HG03064 (cell line): ENCODE results near the gene NAIP.
A peak's percentile ranks its signal among the peaks of the same experiment; 100 is the strongest.
"Not testable (repeated sequence)": the region's sequence is repeated elsewhere in the genome, so short reads cannot be mapped to it uniquely, and the experiment has no call there.

Source experiments
- ATAC-seq: cut with Tn5 transposase; IDR thresholded peaks from one replicate; pipeline ENCODE4 v1.9.1; 2021; ENCODE audit warnings: low read depth; ENCODE audit not compliant: unreplicated experiment

NAIP gene

GRCh38 chr5:71025289-71025953 is at the start of gene NAIP:
NAIP (minus strand) TSS chr5:71025339; CDS start chr5:71012915, 12,424 bp downstream.
- ATAC-seq = not testable (repeated sequence)

DNA sequence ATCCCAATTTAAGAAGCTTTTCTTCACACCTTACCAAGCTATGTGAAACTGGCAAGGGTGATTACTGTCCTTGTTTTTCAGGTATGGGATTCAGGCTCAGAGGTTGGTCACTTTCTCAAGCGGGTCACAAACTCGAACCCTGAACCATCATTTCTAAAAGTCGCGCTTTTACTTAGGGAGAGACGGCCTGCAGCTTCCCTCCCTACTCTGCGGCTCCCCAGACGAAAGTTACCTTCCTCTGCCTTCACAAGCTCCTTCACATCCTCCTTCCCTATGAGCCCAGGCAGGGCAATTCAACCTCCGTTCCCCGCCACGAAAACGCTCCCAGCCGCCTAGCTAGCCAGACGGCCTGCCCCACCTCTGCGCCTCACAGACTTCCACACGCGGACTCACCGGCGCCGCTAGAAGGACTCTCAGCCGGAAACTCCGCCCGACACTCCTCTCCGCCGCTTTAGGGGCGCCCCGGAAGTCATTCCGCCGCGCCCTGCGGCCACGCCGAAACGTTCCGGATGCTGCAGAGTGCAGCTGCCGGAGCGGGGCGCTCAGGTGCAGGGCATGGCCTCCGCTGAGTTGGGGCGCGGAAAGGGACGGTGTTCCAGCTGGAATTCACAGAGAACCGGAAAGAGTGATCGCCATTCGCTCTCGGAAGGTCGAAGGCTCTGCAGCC is 42.3 kb upstream of the NAIP start, which contains the start of gene GTF2H2:
GTF2H2 (minus strand) TSS at position 415 of the 667 bp plus-strand sequence. CDS start 4,913 bp downstream, outside the sequence.
- peak; percentile 96 for ATAC-seq

GRCh38 chr5:71061322-71061721 is 36.2 kb upstream of the NAIP start:
- ATAC-seq = not testable (repeated sequence)

GRCh38 chr5:71059426-71059825 is 34.3 kb upstream of the NAIP start:
- ATAC-seq = not testable (repeated sequence)

GRCh38 chr5:71044808-71045207 is 19.7 kb upstream of the NAIP start:
- not testable (repeated sequence) for ATAC-seq

DNA sequence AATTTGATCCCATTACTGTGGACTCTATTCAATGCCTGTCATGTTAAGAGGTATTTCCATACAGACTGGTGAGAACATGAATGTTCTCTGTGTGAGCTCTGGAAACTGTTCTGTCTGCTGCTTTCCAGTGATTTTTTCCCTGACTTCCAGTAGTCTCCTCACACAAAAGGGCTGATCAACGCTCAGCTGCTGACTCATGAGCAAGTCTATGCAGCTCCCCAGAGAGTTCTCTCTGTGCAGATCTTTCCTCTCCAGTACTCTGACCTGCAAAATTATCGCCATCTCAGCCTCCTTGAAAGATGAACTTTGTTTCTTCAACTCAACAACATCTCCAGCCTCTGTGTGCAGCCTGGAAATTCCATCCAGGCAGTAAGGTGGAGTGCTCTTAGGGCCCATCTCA is 19.0 kb upstream of the NAIP start:
- not testable (repeated sequence) for ATAC-seq

- not testable (repeated sequence) for ATAC-seq
Observed at GRCh38 chr5:71031046-71031776, 6.1 kb upstream of the NAIP start.

DNA sequence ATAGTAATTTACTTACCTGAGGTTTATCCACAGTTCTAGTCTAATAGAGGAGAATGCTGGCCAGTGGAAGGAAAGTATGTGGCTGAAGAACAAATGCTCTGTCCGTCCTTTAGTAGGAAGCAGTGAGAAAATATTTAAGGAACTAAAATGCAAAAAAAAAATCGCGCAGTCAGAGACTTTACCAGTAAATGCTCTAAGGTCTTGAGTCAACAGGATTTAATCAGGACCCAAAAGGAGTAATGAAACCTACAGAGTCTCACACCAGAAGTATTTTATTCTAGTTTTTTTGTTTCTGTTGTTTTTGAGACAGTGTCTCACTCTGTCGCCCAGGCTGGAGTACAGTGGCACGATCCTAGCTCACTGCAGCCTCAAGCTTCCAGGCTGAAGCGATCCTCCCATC is 4.5 kb downstream of the NAIP start:
- ATAC-seq = not testable (repeated sequence)

DNA sequence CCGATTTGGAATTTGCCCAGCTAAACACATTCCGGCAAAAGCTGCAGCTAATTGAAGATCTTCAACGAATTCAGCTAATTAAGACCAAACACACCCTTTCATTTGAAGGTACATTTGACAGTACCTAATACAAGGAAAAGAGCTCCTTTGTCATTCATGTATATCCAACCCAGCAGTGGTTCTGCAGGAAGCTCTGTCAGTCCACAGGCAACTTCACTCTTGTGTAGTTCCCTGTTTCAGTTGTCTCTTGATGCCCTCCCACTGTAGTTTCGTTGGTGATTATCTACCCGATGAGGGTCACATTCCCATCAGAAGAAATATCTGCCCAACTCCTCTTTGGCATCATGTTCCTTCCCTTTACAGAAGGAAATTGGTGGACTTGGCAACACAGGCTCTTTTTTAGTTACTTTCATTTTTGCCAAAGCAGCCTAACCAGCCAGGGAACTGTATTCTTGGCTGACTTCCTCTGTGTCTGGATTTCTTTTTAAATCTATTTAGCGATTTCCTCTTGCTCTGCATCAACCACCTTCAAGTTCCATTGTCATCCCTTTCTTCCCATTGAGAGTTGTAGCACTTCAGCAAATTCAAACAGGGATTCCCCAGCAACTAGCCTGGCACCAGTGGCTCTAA is 6.6 kb downstream of the NAIP start:
- ATAC-seq = not testable (repeated sequence)

GRCh38 chr5:71014176-71014575 is 11.0 kb downstream of the NAIP start:
- ATAC-seq = no peak

GRCh38 chr5:71013575-71013974 is 11.6 kb downstream of the NAIP start:
- ATAC-seq = no peak

- no peak for ATAC-seq
Observed at GRCh38 chr5:71011194-71011792, 13.8 kb downstream of the NAIP start.

GRCh38 chr5:71006983-71007382 is 18.2 kb downstream of the NAIP start:
- ATAC-seq = not testable (repeated sequence)

GRCh38 chr5:70984882-70985281 is 40.3 kb downstream of the NAIP start:
- not testable (repeated sequence) for ATAC-seq

- ATAC-seq = not testable (repeated sequence)
Observed at GRCh38 chr5:70967220-70967619, 57.9 kb downstream of the NAIP start.

DNA sequence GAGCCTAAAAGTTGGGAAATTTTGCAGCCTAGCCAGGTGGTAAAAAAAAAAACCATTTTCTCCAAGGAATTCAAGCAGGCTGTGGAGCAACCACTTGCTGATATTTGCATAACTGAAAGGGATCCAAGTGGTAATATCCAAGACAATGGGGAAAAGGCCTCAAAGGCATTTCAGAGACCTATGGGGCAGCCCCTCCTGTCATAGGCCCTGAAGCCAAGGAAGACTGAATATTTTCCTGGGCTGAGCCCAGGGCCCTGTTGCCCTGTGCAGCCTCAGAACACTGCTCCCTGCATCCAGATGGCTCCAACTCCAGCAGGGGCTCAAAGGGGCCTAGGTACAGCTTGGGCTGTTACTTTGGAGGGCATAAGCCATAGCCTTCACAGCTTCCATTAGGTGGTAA is 60.6 kb downstream of the NAIP start:
- ATAC-seq = not testable (repeated sequence)

- ATAC-seq = not testable (repeated sequence)
Observed at GRCh38 chr5:70953068-70953467, 72.1 kb downstream of the NAIP start.

- not testable (repeated sequence) for ATAC-seq
Observed at GRCh38 chr5:70932560-70932959, 92.6 kb downstream of the NAIP start.

DNA sequence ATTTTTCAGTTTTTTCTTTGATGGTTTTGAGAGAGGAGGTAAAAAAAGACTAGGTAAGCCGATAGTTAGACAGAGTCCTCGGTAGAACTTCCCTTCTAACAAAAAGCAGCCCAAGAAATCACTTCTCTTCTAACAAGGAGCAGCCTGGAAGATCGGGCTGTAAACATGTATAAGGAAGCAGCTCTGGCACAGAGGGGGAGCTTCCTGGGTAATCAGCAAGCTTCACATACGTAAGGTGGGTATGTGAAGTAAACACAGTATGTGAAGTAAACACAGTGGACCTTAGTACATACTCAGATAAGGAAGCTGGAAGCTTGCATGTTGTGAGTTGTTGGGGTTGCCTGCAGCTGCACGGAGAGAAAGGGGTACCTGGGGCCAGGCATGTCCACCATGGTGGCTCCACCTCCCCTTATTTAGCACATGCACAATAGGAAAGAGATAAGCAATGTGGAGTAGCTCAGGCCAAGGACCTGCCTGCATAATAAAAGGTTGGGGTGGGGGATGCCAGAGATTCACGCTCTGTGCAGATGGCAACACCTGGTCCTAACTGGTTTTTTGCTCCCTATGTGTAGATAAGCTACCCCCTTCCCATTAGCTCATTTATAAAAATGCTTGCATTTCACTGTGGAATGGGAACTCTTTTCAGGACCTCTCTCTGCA is 93.3 kb downstream of the NAIP start:
- ATAC-seq = not testable (repeated sequence)

- ATAC-seq = peak; percentile 50
Observed at GRCh38 chr5:70925211-70925562, 100.0 kb downstream of the NAIP start.
